Panc1 (cell line): Measurements from ENCODE around the gene PAQR7. TPM values are rescaled to one million over a fixed set of nuclear protein-coding genes. Genes with fewer than 3 reads are reported as not detected.

Experiments used
- ATAC-seq: fragments of 200-7000 bp; cut with Tn5 transposase; 2 replicates; pipeline ENCODE4 v1.9.1; 2020; ENCODE audit warnings: mild to moderate bottlenecking, moderate library complexity
- BruUV-seq: library from RNA; stranded (reverse); fragments of 400-500 nt; replicated peaks from 2 replicates; lab custom pipeline; 2021; lab: Mats Ljungman, UMichigan
- CTCF ChIA-PET: fragments of 300-600 bp; sonication (Branson Sonifier 250); formaldehyde crosslinking; loops from one replicate; lab custom pipeline; 2022; ENCODE audit warnings: antibody characterized with exemption; lab: Charles Lee
- POLR2A ChIA-PET: fragments of 300-600 bp; sonication (Branson Sonifier 250); formaldehyde crosslinking; loops from one replicate; lab custom pipeline; 2022; ENCODE audit warnings: antibody characterized with exemption; lab: Charles Lee
- DNase-seq: peaks from one replicate; pipeline ENCODE4 v3.0.0-alpha.2; 2010; ENCODE audit warnings: low read depth, low spot score
- H3K27ac ChIP-seq: 2 replicates; pipeline ENCODE4 v1.5.1; 2011; ENCODE audit warnings: mild to moderate bottlenecking, low read length, inconsistent platforms
- H3K27me3 ChIP-seq: fragments of 200-500 bp; sonication (Bioruptor generic); 2 replicates; pipeline ENCODE4 v1.6.0; 2014; ENCODE audit warnings: low read length, inconsistent platforms; ENCODE audit not compliant: control insufficient read depth, insufficient read depth
- H3K36me3 ChIP-seq: fragments of 200-500 bp; sonication (Bioruptor generic); 2 replicates; pipeline ENCODE4 v1.5.1; 2014; ENCODE audit warnings: inconsistent platforms, mild to moderate bottlenecking, low read length, moderate library complexity; ENCODE audit not compliant: control insufficient read depth, insufficient read depth
- H3K4me1 ChIP-seq: 2 replicates; pipeline ENCODE4 v1.5.1; 2011; ENCODE audit warnings: inconsistent platforms, mild to moderate bottlenecking, low read length, moderate library complexity; ENCODE audit not compliant: control insufficient read depth, insufficient read depth
- H3K4me3 ChIP-seq, 2 experiments: 2 replicates each; pipeline ENCODE4 v1.5.1; 2011 to 2012; ENCODE audit warnings: low read depth in 2 of 2, low read length in 2 of 2, mild to moderate bottlenecking in 2 of 2, inconsistent platforms in 1 of 2, moderate library complexity in 1 of 2
- H3K9me3 ChIP-seq: fragments of 200-500 bp; sonication (Bioruptor generic); 2 replicates; pipeline ENCODE4 v1.5.1; 2014; ENCODE audit warnings: low read depth, mild to moderate bottlenecking, inconsistent platforms, low read length, moderate library complexity; ENCODE audit not compliant: control insufficient read depth, insufficient read depth
- POLR2AphosphoS5 ChIP-seq: IDR thresholded peaks from 2 replicates; pipeline ENCODE4 v1.6.1; 2012; ENCODE audit warnings: mild to moderate bottlenecking, low read depth, low read length, moderate library complexity
- SIN3A ChIP-seq: IDR thresholded peaks from 2 replicates; pipeline ENCODE4 v1.6.1; 2012; ENCODE audit warnings: low read depth, mild to moderate bottlenecking, low read length, moderate library complexity, borderline replicate concordance; ENCODE audit not compliant: insufficient read depth
- TCF7L2 ChIP-seq: IDR thresholded peaks from 2 replicates; pipeline ENCODE4 v1.6.1; 2011; ENCODE audit warnings: mild to moderate bottlenecking, low read depth, low read length, inconsistent platforms
- in situ Hi-C: cut with HindIII; loops from 2 replicates; pipeline ENCODE4 v1.10.0; 2016; ENCODE audit warnings: low sequenced_read_pairs, low pct_unique_long_range_greater_than_20kb
- intact Hi-C: fragments of 100-400 bp; cut with micrococcal nuclease; formaldehyde crosslinking; loops from one replicate; pipeline ENCODE4 v1.10.0; 2022; ENCODE audit not compliant: unreplicated experiment
- total RNA-seq: library from RNA; stranded (reverse); gene quantifications from one replicate; pipeline ENCODE4 v1.2.1, GENCODE V29; 2021; ENCODE audit not compliant: unreplicated experiment
- TF ChIP-seq, protein P1 (sequence below): fragments of 450-650 bp; IDR thresholded peaks from 2 replicates; pipeline ENCODE4 v1.5.1; 2017; ENCODE audit warnings: mild to moderate bottlenecking
- TF ChIP-seq, protein P2 (sequence below), 2 experiments: IDR thresholded peaks; 2 replicates each; pipeline ENCODE4 v1.6.1; 2011 to 2012; ENCODE audit warnings: low read depth in 2 of 2, control low read depth in 1 of 2, low read length in 1 of 2, mild to moderate bottlenecking in 1 of 2, moderate library complexity in 1 of 2; ENCODE audit not compliant: insufficient read depth in 1 of 2

The PAQR7 gene
- total RNA-seq, 1 experiment from 2014 or later = 30.9 TPM

DNA sequence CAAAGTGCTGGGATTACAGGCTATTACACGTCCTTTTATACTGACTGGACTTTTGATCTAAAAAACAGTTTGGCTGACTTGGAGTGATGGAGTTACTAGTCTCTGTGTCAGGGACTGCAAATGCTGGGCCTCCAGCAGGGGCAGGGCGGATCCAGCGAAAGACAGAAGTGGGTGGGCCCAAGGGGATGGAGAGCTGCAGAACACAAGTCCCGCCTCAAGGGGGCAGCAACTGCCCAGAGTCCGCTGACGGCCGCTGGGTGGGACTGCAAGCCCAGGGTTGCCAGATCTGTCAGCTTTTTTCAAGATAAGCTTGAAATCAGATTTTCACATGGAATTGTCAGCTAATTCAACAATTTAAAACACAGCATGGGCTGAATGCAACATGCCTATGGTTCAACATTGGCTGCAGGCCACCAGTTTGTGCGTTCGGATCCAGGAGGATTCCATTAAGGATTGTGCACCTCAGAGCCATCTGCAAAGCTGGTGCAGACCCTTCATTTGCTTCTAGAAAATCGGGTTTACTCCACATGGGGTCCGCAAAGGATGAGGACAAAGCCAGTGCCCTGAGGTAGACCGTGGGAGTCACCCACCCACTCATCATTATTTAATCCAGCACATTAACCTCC lies 20.0 kb upstream of the PAQR7 start:
- Histone ChIP-seq H3K4me3 (no peak overlapping the region), H3K27me3 (no peaks in the 10 kb centered on the region), H3K4me1 (peaks cover 47% of the 10 kb centered on the region), H3K9me3 (no peaks in the 10 kb centered on the region), H3K27ac (peak overlapping the region; percentile 74), H3K36me3 (peaks cover 14% of the 10 kb centered on the region)
- no TSS peak for BruUV-seq
- TF ChIP-seq, protein P1, sequence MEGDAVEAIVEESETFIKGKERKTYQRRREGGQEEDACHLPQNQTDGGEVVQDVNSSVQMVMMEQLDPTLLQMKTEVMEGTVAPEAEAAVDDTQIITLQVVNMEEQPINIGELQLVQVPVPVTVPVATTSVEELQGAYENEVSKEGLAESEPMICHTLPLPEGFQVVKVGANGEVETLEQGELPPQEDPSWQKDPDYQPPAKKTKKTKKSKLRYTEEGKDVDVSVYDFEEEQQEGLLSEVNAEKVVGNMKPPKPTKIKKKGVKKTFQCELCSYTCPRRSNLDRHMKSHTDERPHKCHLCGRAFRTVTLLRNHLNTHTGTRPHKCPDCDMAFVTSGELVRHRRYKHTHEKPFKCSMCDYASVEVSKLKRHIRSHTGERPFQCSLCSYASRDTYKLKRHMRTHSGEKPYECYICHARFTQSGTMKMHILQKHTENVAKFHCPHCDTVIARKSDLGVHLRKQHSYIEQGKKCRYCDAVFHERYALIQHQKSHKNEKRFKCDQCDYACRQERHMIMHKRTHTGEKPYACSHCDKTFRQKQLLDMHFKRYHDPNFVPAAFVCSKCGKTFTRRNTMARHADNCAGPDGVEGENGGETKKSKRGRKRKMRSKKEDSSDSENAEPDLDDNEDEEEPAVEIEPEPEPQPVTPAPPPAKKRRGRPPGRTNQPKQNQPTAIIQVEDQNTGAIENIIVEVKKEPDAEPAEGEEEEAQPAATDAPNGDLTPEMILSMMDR = peak; percentile 98
- no peak for TF ChIP-seq SIN3A
- TF ChIP-seq, protein P2, sequence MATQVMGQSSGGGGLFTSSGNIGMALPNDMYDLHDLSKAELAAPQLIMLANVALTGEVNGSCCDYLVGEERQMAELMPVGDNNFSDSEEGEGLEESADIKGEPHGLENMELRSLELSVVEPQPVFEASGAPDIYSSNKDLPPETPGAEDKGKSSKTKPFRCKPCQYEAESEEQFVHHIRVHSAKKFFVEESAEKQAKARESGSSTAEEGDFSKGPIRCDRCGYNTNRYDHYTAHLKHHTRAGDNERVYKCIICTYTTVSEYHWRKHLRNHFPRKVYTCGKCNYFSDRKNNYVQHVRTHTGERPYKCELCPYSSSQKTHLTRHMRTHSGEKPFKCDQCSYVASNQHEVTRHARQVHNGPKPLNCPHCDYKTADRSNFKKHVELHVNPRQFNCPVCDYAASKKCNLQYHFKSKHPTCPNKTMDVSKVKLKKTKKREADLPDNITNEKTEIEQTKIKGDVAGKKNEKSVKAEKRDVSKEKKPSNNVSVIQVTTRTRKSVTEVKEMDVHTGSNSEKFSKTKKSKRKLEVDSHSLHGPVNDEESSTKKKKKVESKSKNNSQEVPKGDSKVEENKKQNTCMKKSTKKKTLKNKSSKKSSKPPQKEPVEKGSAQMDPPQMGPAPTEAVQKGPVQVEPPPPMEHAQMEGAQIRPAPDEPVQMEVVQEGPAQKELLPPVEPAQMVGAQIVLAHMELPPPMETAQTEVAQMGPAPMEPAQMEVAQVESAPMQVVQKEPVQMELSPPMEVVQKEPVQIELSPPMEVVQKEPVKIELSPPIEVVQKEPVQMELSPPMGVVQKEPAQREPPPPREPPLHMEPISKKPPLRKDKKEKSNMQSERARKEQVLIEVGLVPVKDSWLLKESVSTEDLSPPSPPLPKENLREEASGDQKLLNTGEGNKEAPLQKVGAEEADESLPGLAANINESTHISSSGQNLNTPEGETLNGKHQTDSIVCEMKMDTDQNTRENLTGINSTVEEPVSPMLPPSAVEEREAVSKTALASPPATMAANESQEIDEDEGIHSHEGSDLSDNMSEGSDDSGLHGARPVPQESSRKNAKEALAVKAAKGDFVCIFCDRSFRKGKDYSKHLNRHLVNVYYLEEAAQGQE (IDR thresholded peaks at IDR 0.05; ENCODE audit: insufficient read depth in 1 of 2, low read depth in 2 of 2, low read length in 1 of 2) = no peak
- TF ChIP-seq POLR2AphosphoS5 = peak; percentile 59; the same call in 1 of the 2 replicates
- no peak for TF ChIP-seq TCF7L2
- POLR2A ChIA-PET = interaction anchor here (0.6 to 0.7 kb wide), 2 partner anchors 73 to 100 kb away, joined by 4 to 14 read pairs; no protein-coding TSS in a partner anchor
- peak; percentile 81 for ATAC-seq
- intact Hi-C loops (loop anchor here (1.0 kb wide), 1 partner anchor 103 kb away; the partner anchor contains the start of gene PAFAH2), in situ Hi-C loops (loop anchor here (5.0 kb wide), 1 partner anchor 102 kb away; the partner anchor contains the start of gene PAFAH2)
- DNase-seq = peak; percentile 64
- CTCF ChIA-PET = interaction anchor here (0.6 to 4.2 kb wide), 11 partner anchors 10 to 1185 kb away, joined by 3 to 56 read pairs (median 4); partner anchors contain the start of genes PAFAH2 and STMN1

DNA sequence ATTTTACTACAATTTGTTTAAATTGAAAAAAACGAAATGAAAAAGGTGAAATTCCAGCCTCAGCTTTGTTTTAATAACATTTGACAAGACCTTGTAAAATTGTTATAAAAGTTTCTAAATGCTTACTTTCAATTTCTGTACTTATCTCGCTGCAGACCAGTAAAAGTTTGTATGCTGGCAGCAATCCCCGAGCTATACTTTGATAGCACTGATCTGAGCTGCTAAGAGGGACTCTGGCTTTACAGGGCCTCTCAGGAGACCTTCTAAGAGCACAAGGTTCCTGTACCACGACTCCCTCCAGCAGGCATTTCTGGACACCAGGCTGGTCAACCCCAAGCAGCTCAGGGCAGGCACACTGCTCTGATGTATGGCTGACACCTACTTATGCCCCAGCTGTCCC lies 17.6 kb upstream of the PAQR7 start:
- intact Hi-C loops = no loop called here
- DNase-seq (no peak), ATAC-seq (no peak)
- no TSS peak for BruUV-seq
- TF ChIP-seq, protein P2 (IDR thresholded peaks at IDR 0.05; ENCODE audit: insufficient read depth in 1 of 2, low read depth in 2 of 2, low read length in 1 of 2) = no peak
- TF ChIP-seq TCF7L2 = no peak
- TF ChIP-seq POLR2AphosphoS5 = no peak
- no peak for TF ChIP-seq SIN3A
- TF ChIP-seq, protein P1 = no peak
- no peaks in the 10 kb centered on the region; the same call in 1 of the 2 replicates for H3K36me3 ChIP-seq
- no peaks in the 10 kb centered on the region for H3K27me3 ChIP-seq
- POLR2A ChIA-PET = interaction anchor here (0.7 to 0.9 kb wide), 3 partner anchors 105 to 180 kb away, joined by 3 read pairs; partner anchors contain the start of gene PAFAH2
- in situ Hi-C loops = no loop called here
- H3K9me3 ChIP-seq = no peaks in the 10 kb centered on the region
- no peak overlapping the region for H3K4me3 ChIP-seq
- CTCF ChIA-PET = interaction anchor here (1.2 kb wide), 1 partner anchor 11 kb away, joined by 3 read pairs; no protein-coding TSS in a partner anchor
- peak overlapping the region; percentile 93 for H3K27ac ChIP-seq
- peaks cover 64% of the 10 kb centered on the region for H3K4me1 ChIP-seq
